ENCODE results near the gene SPIN1. TPM values are rescaled to one million over a fixed set of nuclear protein-coding genes. Genes with fewer than 3 reads are reported as not detected.

Gene SPIN1
- total RNA-seq, 4 donors from 2014 or later, result 91.9 to 126 (median 103) TPM

- H3K27me3 ChIP-seq, result no peaks in the 10 kb centered on the region
- DNase-seq, result no peak
- no peak for TF ChIP-seq POLR2A (IDR thresholded peaks at IDR 0.05)
- TF ChIP-seq CTCF (IDR thresholded peaks at IDR 0.05), result no peak
- intact Hi-C loops (cut with DNase I), result no loop called here
- no peaks in the 10 kb centered on the region for H3K9me3 ChIP-seq
- no peaks in the 10 kb centered on the region for H3K36me3 ChIP-seq
- peaks cover 3 to 4% of the 10 kb centered on the region in 2 donors for H3K4me1 ChIP-seq
- no peak overlapping the region for H3K27ac ChIP-seq
- WGBS, 2 donors, result 86 to 87% methylated on average over 3 of the region's 3 CpGs
- no peak overlapping the region for H3K4me3 ChIP-seq (replicated peaks in 1 of 3)
These were observed 50.6 kb downstream of the SPIN1 start for GRCh38 chr9:88438811-88439210.

GRCh38 chr9:88441301-88442007, 53.2 kb downstream of the SPIN1 start:
- no peak overlapping the region for H3K27ac ChIP-seq
- TF ChIP-seq POLR2A (IDR thresholded peaks at IDR 0.05), result no peak
- TF ChIP-seq CTCF (IDR thresholded peaks at IDR 0.05), result no peak
- peaks cover 3 to 4% of the 10 kb centered on the region in 2 donors for H3K4me1 ChIP-seq
- no peaks in the 10 kb centered on the region for H3K27me3 ChIP-seq
- no peaks in the 10 kb centered on the region for H3K9me3 ChIP-seq
- H3K4me3 ChIP-seq (replicated peaks in 1 of 3), result no peak overlapping the region
- no peak for DNase-seq
- no peaks in the 10 kb centered on the region for H3K36me3 ChIP-seq
- intact Hi-C loops (cut with DNase I), result no loop called here
- WGBS, 2 donors, result 96 to 98% methylated on average over 15 of the region's 15 CpGs

GRCh38 chr9:88443480-88444113, 55.4 kb downstream of the SPIN1 start:
- no peaks in the 10 kb centered on the region for H3K9me3 ChIP-seq
- TF ChIP-seq CTCF (IDR thresholded peaks at IDR 0.05) (no peak), POLR2A (IDR thresholded peaks at IDR 0.05) (no peak)
- no peaks in the 10 kb centered on the region for H3K27me3 ChIP-seq
- no peak overlapping the region for H3K27ac ChIP-seq
- H3K4me1 ChIP-seq, result peaks cover 3 to 4% of the 10 kb centered on the region in 2 donors
- 87 to 90% methylated on average over 7 of the region's 7 CpGs for WGBS, 2 donors
- no peaks in the 10 kb centered on the region for H3K36me3 ChIP-seq
- intact Hi-C loops (cut with DNase I), result no loop called here
- DNase-seq, result no peak
- H3K4me3 ChIP-seq (replicated peaks in 1 of 3), result no peak overlapping the region

- no peak for DNase-seq
- H3K4me3 ChIP-seq (replicated peaks in 1 of 3), result no peak overlapping the region
- no peak for TF ChIP-seq CTCF (IDR thresholded peaks at IDR 0.05)
- no peak for TF ChIP-seq POLR2A (IDR thresholded peaks at IDR 0.05)
- intact Hi-C loops (cut with DNase I), result no loop called here
- H3K27me3 ChIP-seq, result no peaks in the 10 kb centered on the region
- no peak overlapping the region for H3K27ac ChIP-seq
- H3K9me3 ChIP-seq, result no peaks in the 10 kb centered on the region
- WGBS, 2 donors, result 96 to 100% methylated on average over 2 of the region's 2 CpGs
- H3K4me1 ChIP-seq, result peaks cover 3 to 4% of the 10 kb centered on the region in 2 donors
- H3K36me3 ChIP-seq, result peaks cover 7 to 8% of the 10 kb centered on the region in 2 donors
These were observed 58.5 kb downstream of the SPIN1 start for GRCh38 chr9:88446728-88447127.

- Histone ChIP-seq H3K27ac (no peak overlapping the region), H3K4me1 (peaks cover 0 to 4% of the 10 kb centered on the region in 2 donors), H3K4me3 (replicated peaks in 1 of 3) (no peak overlapping the region), H3K36me3 (peaks cover 7 to 8% of the 10 kb centered on the region in 2 donors), H3K9me3 (no peaks in the 10 kb centered on the region), H3K27me3 (no peaks in the 10 kb centered on the region)
- DNase-seq, result no peak
- intact Hi-C loops (cut with DNase I), result no loop called here
- 89 to 94% methylated on average over 4 of the region's 4 CpGs for WGBS, 2 donors
- TF ChIP-seq POLR2A (IDR thresholded peaks at IDR 0.05) (no peak), CTCF (IDR thresholded peaks at IDR 0.05) (no peak)
These were observed 59.2 kb downstream of the SPIN1 start for GRCh38 chr9:88447431-88447830.
